HepG2 (cell line): ENCODE results near the gene PPP4R1. TPM values are rescaled to one million over a fixed set of nuclear protein-coding genes. Genes with fewer than 3 reads are reported as not detected.

Experiments
- ATF4 ChIP-seq, 2 experiments: fragments of 450-650 bp in 1 of 2; sonication (generic) in 1 of 2; formaldehyde crosslinking; IDR thresholded peaks; 2 replicates each; pipeline versions ENCODE4 v1.5.0 to v1.8.0; 2020 to 2022; ENCODE audit warnings: mild to moderate bottlenecking in 1 of 2, missing genetic modification reagents in 1 of 2
- BCL6 ChIP-seq: IDR thresholded peaks from 2 replicates; pipeline ENCODE4 v1.6.1; 2016; ENCODE audit warnings: missing genetic modification reagents, missing compliant biosample characterization
- EHMT2 ChIP-seq: fragments of 200-600 bp; sonication (generic); IDR thresholded peaks from 2 replicates; pipeline ENCODE4 v1.7.0; 2017; ENCODE audit warnings: antibody characterized with exemption, low read depth, low read length, borderline replicate concordance
- EP300 ChIP-seq, 3 experiments: sonication (generic) in 1 of 3; formaldehyde crosslinking in 1 of 3; IDR thresholded peaks; 2 replicates each; pipeline versions ENCODE4 v1.5.1 to v1.6.1; 2011 to 2020; ENCODE audit warnings: low read depth in 2 of 3, low read length in 2 of 3, borderline replicate concordance in 1 of 3, improper control_type of control experiment in 1 of 3, mild to moderate bottlenecking in 1 of 3, missing genetic modification reagents in 1 of 3, moderate library complexity in 1 of 3
- MIER3 ChIP-seq: IDR thresholded peaks from 2 replicates; pipeline ENCODE4 v1.6.1; 2016; ENCODE audit warnings: missing compliant biosample characterization, borderline replicate concordance
- MTF2 ChIP-seq: sonication (generic); formaldehyde crosslinking; IDR thresholded peaks from 2 replicates; pipeline ENCODE4 v1.5.0; 2020; ENCODE audit warnings: missing genetic modification reagents, borderline replicate concordance
- RCOR2 ChIP-seq: IDR thresholded peaks from 2 replicates; pipeline ENCODE4 v1.6.1; 2016; ENCODE audit warnings: missing biosample characterization, missing genetic modification reagents
- ZBTB25 ChIP-seq: IDR thresholded peaks from 2 replicates; pipeline ENCODE4 v1.6.1; 2018; ENCODE audit warnings: missing genetic modification reagents
- ZBTB33 ChIP-seq: sonication (generic); formaldehyde crosslinking; IDR thresholded peaks from 2 replicates; pipeline ENCODE4 v1.4.0; 2020; ENCODE audit warnings: missing genetic modification reagents
- ZFP36L1 ChIP-seq: sonication (generic); formaldehyde crosslinking; IDR thresholded peaks from 2 replicates; pipeline ENCODE4 v1.8.0; 2022; ENCODE audit warnings: mild to moderate bottlenecking, missing genetic modification reagents, moderate library complexity
- ZMYM4 ChIP-seq: sonication (generic); formaldehyde crosslinking; IDR thresholded peaks from 2 replicates; pipeline ENCODE4 v1.8.1; 2023; ENCODE audit warnings: mild to moderate bottlenecking, missing genetic modification reagents
- ZNF160 ChIP-seq: sonication (generic); formaldehyde crosslinking; IDR thresholded peaks from 2 replicates; pipeline ENCODE4 v1.8.0; 2022; ENCODE audit warnings: mild to moderate bottlenecking, inconsistent platforms, missing genetic modification reagents
- ZNF407 ChIP-seq: sonication (generic); formaldehyde crosslinking; IDR thresholded peaks from one replicate; pipeline ENCODE4 v1.5.1; 2020; ENCODE audit warnings: mild to moderate bottlenecking, missing genetic modification reagents; ENCODE audit errors: not compliant biosample characterization
- ZNF510 ChIP-seq: sonication (generic); formaldehyde crosslinking; IDR thresholded peaks from 2 replicates; pipeline ENCODE4 v1.4.0; 2020; ENCODE audit warnings: low read depth, mild to moderate bottlenecking, missing genetic modification reagents
- ZNF749 ChIP-seq: sonication (generic); formaldehyde crosslinking; IDR thresholded peaks from 2 replicates; pipeline ENCODE4 v1.8.0; 2022; ENCODE audit warnings: mild to moderate bottlenecking, missing genetic modification reagents, moderate library complexity, borderline replicate concordance
- ZNF775 ChIP-seq: sonication (generic); formaldehyde crosslinking; IDR thresholded peaks from 2 replicates; pipeline ENCODE4 v1.4.0; 2020; ENCODE audit warnings: missing genetic modification reagents, mild to moderate bottlenecking, moderate library complexity, borderline replicate concordance
- polyA plus RNA-seq, 8 experiments: library from polyadenylated mRNA; depleted of rRNA in 3 of 8; stranded (reverse) in 7 of 8; unstranded in 1 of 8; fragments of >200 nt; fragmentation: Illumina TruSeq in 4 of 8; extraction: Trizol in 4 of 8; gene quantifications; 2 replicates each; pipeline versions ENCODE4 v1.2.1 to v1.2.3, GENCODE V29; 2011 to 2016; ENCODE audit warnings: low read depth in 4 of 8, missing spikeins in 1 of 8, mixed read lengths in 1 of 8; ENCODE audit not compliant: insufficient read depth in 1 of 8
- total RNA-seq, 5 experiments: library from RNA; depleted of rRNA; stranded (reverse); fragments of >200 nt; fragmentation: Illumina TruSeq; extraction: Trizol; gene quantifications; 2 replicates each; pipeline ENCODE4 v1.2.3, GENCODE V29; 2016; ENCODE audit warnings: low read depth in 1 of 5

PPP4R1 gene
- total and polyA plus RNA-seq, 2 of the 13 experiments (the other 11 are each of a cell fraction or from before 2014, with no cell fraction given): 66.5 to 72.4 TPM

- TF ChIP-seq MTF2 (CRISPR knock-in tag) (no peak), ZMYM4 (CRISPR knock-in tag) (peak; percentile 58), ZFP36L1 (CRISPR knock-in tag) (no peak), ZNF160 (no peak), ATF4 (CRISPR knock-in tag; IDR thresholded peaks at IDR 0.05) (no peak), ZBTB25 (0 out of 2 replicates have a peak, but pooled peaks have one; percentile 37), ZNF749 (CRISPR knock-in tag) (no peak), EHMT2 (no peak), ZNF407 (CRISPR knock-in tag) (no peak), ZBTB33 (CRISPR knock-in tag) (peak; percentile 27; the same call in 1 of the 2 replicates), ZNF510 (no peak), EP300 (IDR thresholded peaks at IDR 0.05; ENCODE audit: low read depth in 2 of 2, low read length in 2 of 2) (peak; percentile 56; a peak in 2 of 4 replicates), EP300 (CRISPR knock-in tag; IDR thresholded peaks at IDR 0.05; ENCODE audit: borderline replicate concordance) (peak; percentile 49; the same call in 1 of the 2 replicates), MIER3 (CRISPR knock-in tag) (peak; percentile 78; the same call in 1 of the 2 replicates), RCOR2 (CRISPR knock-in tag) (peak; percentile 77; the same call in 1 of the 2 replicates), ZNF775 (CRISPR knock-in tag) (no peak), BCL6 (CRISPR knock-in tag) (peak; percentile 82)
Measured at GRCh38 chr18:9535430-9535991, 78.8 kb downstream of the PPP4R1 start (continued).
